GM23338 (cell line): ENCODE measurements around the gene PIGV. TPM values are rescaled to one million over a fixed set of nuclear protein-coding genes. Genes with fewer than 3 reads are reported as not detected.

ENCODE experiments used
- ATAC-seq: fragments of 200-7000 bp; cut with Tn5 transposase; 3 replicates; pipeline ENCODE4 v1.9.1; 2020
- DNase-seq: peaks from one replicate; pipeline ENCODE4 v3.0.0-alpha.2; 2015; ENCODE audit warnings: low spot score
- H2AFZ ChIP-seq: fragments of 200-600 bp; sonication (generic); 2 replicates; pipeline ENCODE4 v1.8.0; 2016; ENCODE audit warnings: antibody characterized with exemption, mild to moderate bottlenecking, moderate library complexity
- H3F3A ChIP-seq: fragments of 200-600 bp; sonication (generic); replicated peaks from 2 replicates; pipeline ENCODE4 v1.8.0; 2017; ENCODE audit warnings: antibody characterized with exemption, mixed run types, low read depth
- H3K27ac ChIP-seq: fragments of 200-600 bp; sonication (generic); 2 replicates; pipeline ENCODE4 v1.6.1; 2016; ENCODE audit warnings: low read depth
- H3K27me3 ChIP-seq: fragments of 200-600 bp; sonication (generic); 2 replicates; pipeline ENCODE4 v1.8.0; 2016; ENCODE audit warnings: mild to moderate bottlenecking, mixed run types, moderate library complexity; ENCODE audit not compliant: insufficient read depth
- H3K36me3 ChIP-seq: fragments of 200-600 bp; sonication (generic); 2 replicates; pipeline ENCODE4 v1.8.0; 2016; ENCODE audit warnings: mild to moderate bottlenecking; ENCODE audit not compliant: insufficient read depth
- H3K4me1 ChIP-seq: fragments of 200-600 bp; sonication (generic); 2 replicates; pipeline ENCODE4 v1.8.0; 2016; ENCODE audit warnings: mild to moderate bottlenecking, moderate library complexity; ENCODE audit not compliant: insufficient read depth
- H3K4me2 ChIP-seq: fragments of 200-600 bp; sonication (generic); 2 replicates; pipeline ENCODE4 v1.7.1; 2017; ENCODE audit warnings: mixed run types
- H3K4me3 ChIP-seq: fragments of 200-600 bp; sonication (generic); 2 replicates; pipeline ENCODE4 v1.6.1; 2016; ENCODE audit warnings: mixed run types
- H3K79me2 ChIP-seq: fragments of 200-600 bp; sonication (generic); replicated peaks from 2 replicates; pipeline ENCODE4 v1.8.0; 2017; ENCODE audit warnings: mild to moderate bottlenecking; ENCODE audit not compliant: insufficient read depth
- H3K9me2 ChIP-seq: fragments of 200-600 bp; sonication (generic); 2 replicates; pipeline ENCODE4 v1.8.0; 2017; ENCODE audit not compliant: insufficient read depth
- H4K20me1 ChIP-seq: fragments of 200-600 bp; sonication (generic); replicated peaks from 2 replicates; pipeline ENCODE4 v1.8.0; 2017; ENCODE audit warnings: mild to moderate bottlenecking; ENCODE audit not compliant: insufficient read depth
- H3K27ac Mint-ChIP-seq: 2 replicates; pipeline ENCODE4 v1.8.0; 2020; ENCODE audit warnings: inconsistent platforms, mild to moderate bottlenecking, moderate library complexity, mixed read lengths
- H3K27me3 Mint-ChIP-seq: 3 replicates; pipeline ENCODE4 v1.8.0; 2022; ENCODE audit warnings: low read depth, mild to moderate bottlenecking, moderate library complexity, mixed read lengths, inconsistent platforms; ENCODE audit not compliant: insufficient read depth, poor library complexity
- H3K36me3 Mint-ChIP-seq: 3 replicates; pipeline ENCODE4 v1.8.0; 2021; ENCODE audit warnings: low read depth, mild to moderate bottlenecking, inconsistent platforms, moderate library complexity, mixed read lengths
- H3K4me1 Mint-ChIP-seq: 3 replicates; pipeline ENCODE4 v1.8.0; 2020; ENCODE audit warnings: mild to moderate bottlenecking, inconsistent platforms, mixed read lengths
- H3K4me3 Mint-ChIP-seq: 3 replicates; pipeline ENCODE4 v1.8.0; 2021; ENCODE audit warnings: moderate library complexity, mild to moderate bottlenecking, inconsistent platforms, mixed read lengths
- H3K9me3 Mint-ChIP-seq: 3 replicates; pipeline ENCODE4 v1.8.0; 2020; ENCODE audit warnings: moderate library complexity, mild to moderate bottlenecking, inconsistent platforms, mixed read lengths
- CTCF ChIP-seq, 2 experiments: fragments of 200-600 bp in 1 of 2; sonication (generic) in 1 of 2; conservative IDR thresholded peaks; 2 replicates each; pipeline versions ENCODE4 v1.5.1 to v1.6.1; 2016 to 2017; ENCODE audit warnings: antibody characterized with exemption in 2 of 2, low read depth in 2 of 2, mild to moderate bottlenecking in 2 of 2, moderate library complexity in 1 of 2
- EZH2 ChIP-seq: fragments of 200-600 bp; sonication (generic); IDR thresholded peaks from one replicate; pipeline ENCODE4 v1.8.0; 2017; ENCODE audit warnings: antibody characterized with exemption, mild to moderate bottlenecking, low read depth; ENCODE audit not compliant: unreplicated experiment
- EZH2phosphoT487 ChIP-seq: fragments of 200-600 bp; sonication (generic); IDR thresholded peaks from one replicate; pipeline ENCODE4 v1.8.1; 2018; ENCODE audit warnings: antibody characterized with exemption; ENCODE audit not compliant: unreplicated experiment
- JUNB ChIP-seq: IDR thresholded peaks from one replicate; pipeline ENCODE4 v1.6.1; 2016; ENCODE audit warnings: antibody characterized with exemption; ENCODE audit not compliant: unreplicated experiment
- REST ChIP-seq: IDR thresholded peaks from one replicate; pipeline ENCODE4 v1.6.1; 2018; ENCODE audit warnings: antibody characterized with exemption; ENCODE audit not compliant: unreplicated experiment
- STAT1 ChIP-seq: IDR thresholded peaks from one replicate; pipeline ENCODE4 v1.6.1; 2016; ENCODE audit warnings: antibody characterized with exemption; ENCODE audit not compliant: unreplicated experiment
- ZNF114 ChIP-seq: fragments of 250-450 bp; sonication (Bioruptor Pico); IDR thresholded peaks from 2 replicates; pipeline ENCODE4 v1.5.0; 2020; ENCODE audit warnings: mild to moderate bottlenecking, moderate library complexity
- ZNF331 ChIP-seq: fragments of 250-450 bp; sonication (Bioruptor Pico); IDR thresholded peaks from 2 replicates; pipeline ENCODE4 v1.5.0; 2020; ENCODE audit warnings: low read depth, mild to moderate bottlenecking, moderate library complexity
- polyA plus RNA-seq: library from polyadenylated mRNA; unstranded; fragments of >200 nt; fragmentation: Nextera tagmentation; extraction: Ambion mirVana; gene quantifications from 2 replicates; pipeline ENCODE4 v1.2.1, GENCODE V29; 2016
- total RNA-seq: library from RNA; depleted of rRNA; stranded (reverse); fragments of >200 nt; shearing (Covaris generic); gene quantifications from 2 replicates; pipeline ENCODE4 v1.2.3, GENCODE V29; 2014
- TF ChIP-seq, protein P1 (sequence below): IDR thresholded peaks from 2 replicates; pipeline ENCODE4 v1.6.1; 2016; ENCODE audit warnings: antibody characterized with exemption
- TF ChIP-seq, protein P2 (sequence below): fragments of 250-450 bp; sonication (Bioruptor Pico); IDR thresholded peaks from 2 replicates; pipeline ENCODE4 v1.5.0; 2020; ENCODE audit warnings: mild to moderate bottlenecking, moderate library complexity

PIGV gene
- total and polyA plus RNA-seq, 2 experiments from 2014 or later, result 4.5 to 12.6 TPM

DNA sequence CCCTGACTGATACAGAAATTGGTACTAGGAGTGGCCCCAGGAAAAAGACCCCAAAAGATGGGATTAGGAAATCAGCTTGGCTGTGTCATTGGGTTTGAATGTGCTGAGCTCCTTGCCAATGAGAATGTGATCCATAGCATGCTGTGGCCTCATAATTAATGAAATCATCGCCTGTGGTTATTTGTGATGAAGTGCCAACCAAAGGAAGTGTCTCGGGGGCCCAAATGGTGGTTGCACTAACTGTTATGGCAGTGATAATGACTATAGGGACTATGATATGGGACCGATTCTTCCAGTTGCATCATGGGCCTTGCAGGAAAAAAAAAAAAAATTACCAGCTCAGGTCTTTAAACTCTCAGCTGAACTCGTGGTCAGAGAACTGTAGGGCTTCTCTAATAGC lies 23.3 kb downstream of the PIGV start:
- TF ChIP-seq, protein P1, sequence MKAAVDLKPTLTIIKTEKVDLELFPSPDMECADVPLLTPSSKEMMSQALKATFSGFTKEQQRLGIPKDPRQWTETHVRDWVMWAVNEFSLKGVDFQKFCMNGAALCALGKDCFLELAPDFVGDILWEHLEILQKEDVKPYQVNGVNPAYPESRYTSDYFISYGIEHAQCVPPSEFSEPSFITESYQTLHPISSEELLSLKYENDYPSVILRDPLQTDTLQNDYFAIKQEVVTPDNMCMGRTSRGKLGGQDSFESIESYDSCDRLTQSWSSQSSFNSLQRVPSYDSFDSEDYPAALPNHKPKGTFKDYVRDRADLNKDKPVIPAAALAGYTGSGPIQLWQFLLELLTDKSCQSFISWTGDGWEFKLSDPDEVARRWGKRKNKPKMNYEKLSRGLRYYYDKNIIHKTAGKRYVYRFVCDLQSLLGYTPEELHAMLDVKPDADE, result no peak
- TF ChIP-seq, protein P2, sequence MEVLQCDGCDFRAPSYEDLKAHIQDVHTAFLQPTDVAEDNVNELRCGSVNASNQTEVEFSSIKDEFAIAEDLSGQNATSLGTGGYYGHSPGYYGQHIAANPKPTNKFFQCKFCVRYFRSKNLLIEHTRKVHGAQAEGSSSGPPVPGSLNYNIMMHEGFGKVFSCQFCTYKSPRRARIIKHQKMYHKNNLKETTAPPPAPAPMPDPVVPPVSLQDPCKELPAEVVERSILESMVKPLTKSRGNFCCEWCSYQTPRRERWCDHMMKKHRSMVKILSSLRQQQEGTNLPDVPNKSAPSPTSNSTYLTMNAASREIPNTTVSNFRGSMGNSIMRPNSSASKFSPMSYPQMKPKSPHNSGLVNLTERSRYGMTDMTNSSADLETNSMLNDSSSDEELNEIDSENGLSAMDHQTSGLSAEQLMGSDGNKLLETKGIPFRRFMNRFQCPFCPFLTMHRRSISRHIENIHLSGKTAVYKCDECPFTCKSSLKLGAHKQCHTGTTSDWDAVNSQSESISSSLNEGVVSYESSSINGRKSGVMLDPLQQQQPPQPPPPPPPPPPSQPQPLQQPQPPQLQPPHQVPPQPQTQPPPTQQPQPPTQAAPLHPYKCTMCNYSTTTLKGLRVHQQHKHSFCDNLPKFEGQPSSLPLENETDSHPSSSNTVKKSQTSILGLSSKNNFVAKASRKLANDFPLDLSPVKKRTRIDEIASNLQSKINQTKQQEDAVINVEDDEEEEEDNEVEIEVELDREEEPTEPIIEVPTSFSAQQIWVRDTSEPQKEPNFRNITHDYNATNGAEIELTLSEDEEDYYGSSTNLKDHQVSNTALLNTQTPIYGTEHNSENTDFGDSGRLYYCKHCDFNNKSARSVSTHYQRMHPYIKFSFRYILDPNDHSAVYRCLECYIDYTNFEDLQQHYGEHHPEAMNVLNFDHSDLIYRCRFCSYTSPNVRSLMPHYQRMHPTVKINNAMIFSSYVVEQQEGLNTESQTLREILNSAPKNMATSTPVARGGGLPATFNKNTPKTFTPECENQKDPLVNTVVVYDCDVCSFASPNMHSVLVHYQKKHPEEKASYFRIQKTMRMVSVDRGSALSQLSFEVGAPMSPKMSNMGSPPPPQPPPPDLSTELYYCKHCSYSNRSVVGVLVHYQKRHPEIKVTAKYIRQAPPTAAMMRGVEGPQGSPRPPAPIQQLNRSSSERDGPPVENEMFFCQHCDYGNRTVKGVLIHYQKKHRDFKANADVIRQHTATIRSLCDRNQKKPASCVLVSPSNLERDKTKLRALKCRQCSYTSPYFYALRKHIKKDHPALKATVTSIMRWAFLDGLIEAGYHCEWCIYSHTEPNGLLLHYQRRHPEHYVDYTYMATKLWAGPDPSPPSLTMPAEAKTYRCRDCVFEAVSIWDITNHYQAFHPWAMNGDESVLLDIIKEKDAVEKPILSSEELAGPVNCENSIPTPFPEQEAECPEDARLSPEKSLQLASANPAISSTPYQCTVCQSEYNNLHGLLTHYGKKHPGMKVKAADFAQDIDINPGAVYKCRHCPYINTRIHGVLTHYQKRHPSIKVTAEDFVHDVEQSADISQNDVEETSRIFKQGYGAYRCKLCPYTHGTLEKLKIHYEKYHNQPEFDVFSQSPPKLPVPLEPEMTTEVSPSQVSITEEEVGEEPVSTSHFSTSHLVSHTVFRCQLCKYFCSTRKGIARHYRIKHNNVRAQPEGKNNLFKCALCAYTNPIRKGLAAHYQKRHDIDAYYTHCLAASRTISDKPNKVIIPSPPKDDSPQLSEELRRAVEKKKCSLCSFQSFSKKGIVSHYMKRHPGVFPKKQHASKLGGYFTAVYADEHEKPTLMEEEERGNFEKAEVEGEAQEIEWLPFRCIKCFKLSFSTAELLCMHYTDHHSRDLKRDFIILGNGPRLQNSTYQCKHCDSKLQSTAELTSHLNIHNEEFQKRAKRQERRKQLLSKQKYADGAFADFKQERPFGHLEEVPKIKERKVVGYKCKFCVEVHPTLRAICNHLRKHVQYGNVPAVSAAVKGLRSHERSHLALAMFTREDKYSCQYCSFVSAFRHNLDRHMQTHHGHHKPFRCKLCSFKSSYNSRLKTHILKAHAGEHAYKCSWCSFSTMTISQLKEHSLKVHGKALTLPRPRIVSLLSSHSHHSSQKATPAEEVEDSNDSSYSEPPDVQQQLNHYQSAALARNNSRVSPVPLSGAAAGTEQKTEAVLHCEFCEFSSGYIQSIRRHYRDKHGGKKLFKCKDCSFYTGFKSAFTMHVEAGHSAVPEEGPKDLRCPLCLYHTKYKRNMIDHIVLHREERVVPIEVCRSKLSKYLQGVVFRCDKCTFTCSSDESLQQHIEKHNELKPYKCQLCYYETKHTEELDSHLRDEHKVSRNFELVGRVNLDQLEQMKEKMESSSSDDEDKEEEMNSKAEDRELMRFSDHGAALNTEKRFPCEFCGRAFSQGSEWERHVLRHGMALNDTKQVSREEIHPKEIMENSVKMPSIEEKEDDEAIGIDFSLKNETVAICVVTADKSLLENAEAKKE (CRISPR knock-in tag), result no peak
- TF ChIP-seq REST (no peak), EZH2phosphoT487 (no peak), EZH2 (no peak), STAT1 (no peak), JUNB (no peak), ZNF114 (CRISPR knock-in tag) (no peak), ZNF331 (CRISPR knock-in tag) (no peak), CTCF (conservative IDR thresholded peaks at IDR 0.05; ENCODE audit: low read depth in 2 of 2) (no peak)
- ATAC-seq, result no peak

More for the DNA sequence above, 23.3 kb downstream of the PIGV start:
- Histone ChIP-seq H3K79me2 (no peaks in the 10 kb centered on the region), H3K36me3 (no peaks in the 10 kb centered on the region), H3K27ac (no peak overlapping the region), H3F3A (no peaks in the 10 kb centered on the region), H3K4me2 (no peak overlapping the region), H4K20me1 (no peaks in the 10 kb centered on the region), H2AFZ (no peak overlapping the region), H3K9me2 (no peaks in the 10 kb centered on the region), H3K4me3 (no peak overlapping the region), H3K4me1 (no peaks in the 10 kb centered on the region), H3K27me3 (no peaks in the 10 kb centered on the region)
- Mint-ChIP-seq H3K9me3 (peaks cover 16% of the 10 kb centered on the region; the same call in 2 of the 3 replicates), H3K4me3 (no peak overlapping the region), H3K27me3 (peaks cover 3% of the 10 kb centered on the region), H3K4me1 (no peaks in the 10 kb centered on the region), H3K36me3 (no peaks in the 10 kb centered on the region; the same call in 2 of the 3 replicates), H3K27ac (no peak overlapping the region)
- DNase-seq, result no peak
